ENCODE measurements around the gene SSTR3. TPM values are rescaled to one million over a fixed set of nuclear protein-coding genes. Genes with fewer than 3 reads are reported as not detected.
A peak's percentile ranks its signal among the peaks of the same experiment; 100 is the strongest.

The SSTR3 gene
- total and polyA plus RNA-seq, 2 of the 4 experiments (the other 2 are of a cell fraction) = under 0.01 to 0.07 TPM

GRCh38 chr22:37184380-37184755 is 27.9 kb downstream of the SSTR3 start:
- ATAC-seq (ENCODE audit: low read depth) (no peak), DNase-seq (no peak)
- WGBS, 2 experiments (ENCODE audit: extremely low coverage in 2 of 2, insufficient read length in 1 of 2) = 83% methylated on average over 6 of the region's 12 CpGs; no CpG with 5 or more reads in 1 of the 2 experiments
- in situ Hi-C loops (cut with MboI; ENCODE audit: low sequenced_read_pairs) (no loop called here), dilution Hi-C loops (cut with HindIII; ENCODE audit: low sequenced_read_pairs, unreplicated experiment) (no loop called here), intact Hi-C loops (cut with micrococcal nuclease) (no loop called here)
- H2BK120ac ChIP-seq (ENCODE audit: low read depth, low read length) = no peak overlapping the region
- H3K4me1 ChIP-seq (ENCODE audit: control insufficient read depth, insufficient read depth, low read length) = peaks cover 18% of the 10 kb centered on the region
- H3K9me3 ChIP-seq (ENCODE audit: control insufficient read depth, insufficient read depth, low read length) = no peaks in the 10 kb centered on the region
- no peak overlapping the region for H2AFZ ChIP-seq (replicated peaks; ENCODE audit: low read length, poor library complexity)
- ChIA-PET CTCF (no interaction called here), POLR2A (ENCODE audit: unreplicated experiment) (no interaction called here)
- H3K36me3 ChIP-seq (ENCODE audit: control insufficient read depth, insufficient read depth, low read length) = peaks cover 10% of the 10 kb centered on the region; the same call in 1 of the 2 replicates
- H4K8ac ChIP-seq (ENCODE audit: low read depth in 2 of 2, low read length in 2 of 2) = no peak overlapping the region
- H3K23ac ChIP-seq (ENCODE audit: low read depth, low read length) = no peak overlapping the region
- no peak overlapping the region for H2AK5ac ChIP-seq (ENCODE audit: low read depth, low read length)
- H3K79me1 ChIP-seq (ENCODE audit: low read depth in 1 of 2, low read length in 2 of 2) = peaks cover 0 to 21% of the 10 kb centered on the region in 2 experiments; a peak in 3 of 4 replicates
- H2BK5ac ChIP-seq (ENCODE audit: low read depth, low read length, poor library complexity, severe bottlenecking) = no peak overlapping the region
- no peak overlapping the region for H3K4me3 ChIP-seq (ENCODE audit: insufficient read depth, low read depth, low read length)
- H4K20me1 ChIP-seq (ENCODE audit: insufficient read depth, low read length) = no peaks in the 10 kb centered on the region
- H3K56ac ChIP-seq (ENCODE audit: extremely low read depth, insufficient read depth, low read length) = no peak overlapping the region
- no peak for TF ChIP-seq RFX5 (IDR thresholded peaks at IDR 0.05; ENCODE audit: low read depth, low read length)
- no peak for TF ChIP-seq MAFK (IDR thresholded peaks at IDR 0.05; ENCODE audit: low read depth, low read length)
- no peak for TF ChIP-seq NFE2L2 (IDR thresholded peaks at IDR 0.05; ENCODE audit: low read depth, low read length)
- no peak for TF ChIP-seq FOS (IDR thresholded peaks at IDR 0.05; ENCODE audit: low read depth, low read length)
- TF ChIP-seq MXI1 (IDR thresholded peaks at IDR 0.05; ENCODE audit: borderline replicate concordance, low read depth, low read length) = no peak
- TF ChIP-seq CTCF (conservative IDR thresholded peaks at IDR 0.05; ENCODE audit: low read depth, low read length) = no peak
- no peak for TF ChIP-seq CHD1 (IDR thresholded peaks at IDR 0.05; ENCODE audit: low read depth, low read length)
- no peak for TF ChIP-seq POLR2A (IDR thresholded peaks at IDR 0.05; ENCODE audit: low read depth, low read length)
- no peak for TF ChIP-seq RAD21 (IDR thresholded peaks at IDR 0.05; ENCODE audit: low read length)
- TF ChIP-seq ELK1 (IDR thresholded peaks at IDR 0.05; ENCODE audit: borderline replicate concordance, low read depth, low read length) = no peak
- no peak for TF ChIP-seq USF2 (IDR thresholded peaks at IDR 0.05; ENCODE audit: low read depth, low read length)
- no peak for TF ChIP-seq SMC3 (IDR thresholded peaks at IDR 0.05; ENCODE audit: low read depth, low read length)
- TF ChIP-seq CEBPB (IDR thresholded peaks at IDR 0.05; ENCODE audit: low read depth, low read length) = no peak
- TF ChIP-seq RCOR1 (IDR thresholded peaks at IDR 0.05; ENCODE audit: insufficient replicate concordance, low read length) = no peak
- no peak for TF ChIP-seq MAZ (IDR thresholded peaks at IDR 0.05; ENCODE audit: borderline replicate concordance, low read depth, low read length)
- no peak for TF ChIP-seq BHLHE40 (IDR thresholded peaks at IDR 0.05; ENCODE audit: low read depth, low read length)
- H2BK20ac ChIP-seq (ENCODE audit: low read depth, low read length) = no peak overlapping the region
- no TSS peak for BruUV-seq (replicated peaks)
- no peak overlapping the region for H3K18ac ChIP-seq (ENCODE audit: low read depth, low read length)
- H4K91ac ChIP-seq (ENCODE audit: insufficient read depth, low read depth, low read length) = no peak overlapping the region
- no peak overlapping the region for H4K5ac ChIP-seq (ENCODE audit: low read depth, low read length)
- H3K27me3 ChIP-seq (ENCODE audit: control insufficient read depth, insufficient read depth, low read length) = no peaks in the 10 kb centered on the region
- H3K27ac ChIP-seq (ENCODE audit: insufficient read depth, low read length) = no peak overlapping the region
- no peak overlapping the region for H3K9ac ChIP-seq (ENCODE audit: low read depth, low read length)
- peak overlapping the region; percentile 45 for H2AK9ac ChIP-seq (replicated peaks; ENCODE audit: low read depth, low read length, poor library complexity)
- no peak overlapping the region for H3K14ac ChIP-seq (replicated peaks; ENCODE audit: low read depth, low read length)
- no peak overlapping the region for H3K4me2 ChIP-seq (ENCODE audit: low read depth, low read length)
- peaks cover 8% of the 10 kb centered on the region for H3K9me1 ChIP-seq (ENCODE audit: insufficient read depth, low read length)
- no peak overlapping the region for H2BK15ac ChIP-seq (ENCODE audit: low read depth, low read length)
- H3K4ac ChIP-seq (ENCODE audit: low read depth, low read length) = no peak overlapping the region
